Neural cell (in vitro differentiated cells): ENCODE measurements around the gene CNTNAP2. TPM values are rescaled to one million over a fixed set of nuclear protein-coding genes. Genes with fewer than 3 reads are reported as not detected.

Experiments
- H2AFZ ChIP-seq: fragments of 200-600, 300-800 bp; sonication (generic), shearing (Covaris generic); 2 replicates; pipeline ENCODE4 v1.6.0; 2014; ENCODE audit warnings: low read depth, mild to moderate bottlenecking, antibody characterized with exemption, low read length, moderate library complexity
- H3F3A ChIP-seq: fragments of 200-600 bp; shearing (Covaris generic); 2 replicates; pipeline ENCODE4 v1.6.1; 2016; ENCODE audit warnings: mild to moderate bottlenecking, moderate library complexity, mixed read lengths, antibody characterized with exemption, low read length; ENCODE audit not compliant: insufficient read depth, poor library complexity, severe bottlenecking
- H3K27ac ChIP-seq: fragments of 200-600, 300-800 bp; sonication (generic), shearing (Covaris generic); 2 replicates; pipeline ENCODE4 v1.5.1; 2014; ENCODE audit warnings: mild to moderate bottlenecking, low read length, moderate library complexity
- H3K27me3 ChIP-seq: fragments of 300-800, 200-600 bp; sonication (generic), shearing (Covaris generic); 2 replicates; pipeline ENCODE4 v1.6.0; 2014; ENCODE audit warnings: mild to moderate bottlenecking, low read depth, low read length, moderate library complexity; ENCODE audit not compliant: insufficient read depth
- H3K36me3 ChIP-seq: fragments of 300-800, 200-600 bp; sonication (generic), shearing (Covaris generic); 2 replicates; pipeline ENCODE4 v1.5.1; 2014; ENCODE audit warnings: mild to moderate bottlenecking, antibody characterized with exemption, low read length, moderate library complexity; ENCODE audit not compliant: insufficient read depth
- H3K4me2 ChIP-seq: fragments of 300-800, 200-600 bp; sonication (generic), shearing (Covaris generic); 2 replicates; pipeline ENCODE4 v1.6.0; 2014; ENCODE audit warnings: mild to moderate bottlenecking, low read length
- H3K4me3 ChIP-seq: fragments of 300-800, 200-600 bp; sonication (generic), shearing (Covaris generic); 2 replicates; pipeline ENCODE4 v1.5.1; 2014; ENCODE audit warnings: mild to moderate bottlenecking, low read length, moderate library complexity
- H3K79me2 ChIP-seq: fragments of 200-600 bp; shearing (Covaris generic); replicated peaks from 2 replicates; pipeline ENCODE4 v1.6.0; 2014; ENCODE audit warnings: mild to moderate bottlenecking, low read length, moderate library complexity; ENCODE audit not compliant: insufficient read depth
- H3K9ac ChIP-seq: fragments of 300-800, 200-600 bp; sonication (generic), shearing (Covaris generic); 2 replicates; pipeline ENCODE4 v1.6.1; 2016; ENCODE audit warnings: mild to moderate bottlenecking, low read length, mixed read lengths
- H3K9me2 ChIP-seq: fragments of 200-600 bp; shearing (Covaris generic); 2 replicates; pipeline ENCODE4 v1.6.1; 2016; ENCODE audit warnings: mild to moderate bottlenecking, low read length, mixed read lengths; ENCODE audit not compliant: insufficient read depth
- H3K9me3 ChIP-seq: fragments of 200-600, 300-800 bp; sonication (generic), shearing (Covaris generic); 2 replicates; pipeline ENCODE4 v1.6.1; 2016; ENCODE audit warnings: mild to moderate bottlenecking, mixed run types, low read length, moderate library complexity, mixed read lengths
- H4K20me1 ChIP-seq: fragments of 200-600 bp; shearing (Covaris generic); 2 replicates; pipeline ENCODE4 v1.6.1; 2016; ENCODE audit warnings: mild to moderate bottlenecking, mixed run types; ENCODE audit not compliant: insufficient read depth
- EP300 ChIP-seq: fragments of 450-650 bp; conservative IDR thresholded peaks from 2 replicates; pipeline ENCODE4 v1.6.1; 2014; ENCODE audit warnings: antibody characterized with exemption, mild to moderate bottlenecking, moderate library complexity; ENCODE audit not compliant: poor library complexity, severe bottlenecking
- EZH2 ChIP-seq: fragments of 200-600, 300-800 bp; shearing (Covaris generic), sonication (generic); IDR thresholded peaks from 2 replicates; pipeline ENCODE4 v1.6.1; 2014; ENCODE audit warnings: antibody characterized with exemption, low read length, borderline replicate concordance, mild to moderate bottlenecking; ENCODE audit not compliant: insufficient read depth, poor library complexity, severe bottlenecking
- MXI1 ChIP-seq: fragments of 450-650 bp; conservative IDR thresholded peaks from 2 replicates; pipeline ENCODE4 v1.6.1; 2014; ENCODE audit warnings: antibody characterized with exemption, mild to moderate bottlenecking; ENCODE audit not compliant: poor library complexity, severe bottlenecking
- POLR2AphosphoS5 ChIP-seq: IDR thresholded peaks from 2 replicates; pipeline ENCODE4 v1.6.1; 2012
- RAD21 ChIP-seq: fragments of 450-650 bp; conservative IDR thresholded peaks from 2 replicates; pipeline ENCODE4 v1.6.1; 2014; ENCODE audit warnings: antibody characterized with exemption, mild to moderate bottlenecking, moderate library complexity
- REST ChIP-seq: IDR thresholded peaks from 2 replicates; pipeline ENCODE4 v1.6.1; 2012; ENCODE audit warnings: borderline replicate concordance
- SMC3 ChIP-seq: fragments of 450-650 bp; conservative IDR thresholded peaks from 2 replicates; pipeline ENCODE4 v1.6.1; 2014; ENCODE audit warnings: antibody characterized with exemption, mild to moderate bottlenecking, moderate library complexity; ENCODE audit not compliant: poor library complexity
- TAF1 ChIP-seq: IDR thresholded peaks from 2 replicates; pipeline ENCODE4 v1.6.1; 2012; ENCODE audit warnings: low read depth
- polyA plus RNA-seq: library from polyadenylated mRNA; depleted of rRNA; stranded (reverse); fragments of >200 nt; gene quantifications from 2 replicates; pipeline ENCODE4 v1.2.3, GENCODE V29; 2014
- TF ChIP-seq, protein P1 (sequence below): fragments of 450-650 bp; IDR thresholded peaks from 2 replicates; pipeline ENCODE4 v1.5.1; 2014; ENCODE audit warnings: antibody characterized with exemption, mild to moderate bottlenecking, moderate library complexity; ENCODE audit not compliant: poor library complexity, severe bottlenecking

The CNTNAP2 gene
- polyA plus RNA-seq, 1 donor from 2014 or later = 276 TPM

DNA sequence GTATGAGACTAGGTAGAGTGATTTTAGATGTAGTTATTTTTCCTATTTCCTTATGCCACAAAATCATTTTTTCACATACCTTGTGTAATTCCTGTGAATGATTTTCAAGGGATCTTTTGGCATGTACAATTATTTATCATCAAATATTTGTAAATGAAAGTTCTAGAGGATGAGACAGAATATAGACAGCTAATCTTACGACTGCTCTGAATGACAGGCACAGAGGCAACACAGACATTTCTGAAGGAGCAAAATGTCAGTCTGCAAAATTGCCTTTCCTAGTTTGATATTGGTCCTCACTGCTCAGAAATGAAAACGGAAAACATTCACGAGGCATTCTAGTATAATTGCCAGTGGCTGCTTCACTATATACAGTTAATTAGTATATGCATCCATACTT lies 1663.3 kb downstream of the CNTNAP2 start:
- Histone ChIP-seq H3F3A (no peaks in the 10 kb centered on the region), H3K9me3 (peaks cover 5% of the 10 kb centered on the region), H3K4me3 (no peak overlapping the region), H3K27ac (no peak overlapping the region), H3K36me3 (no peaks in the 10 kb centered on the region), H3K9ac (no peak overlapping the region), H3K9me2 (no peaks in the 10 kb centered on the region), H3K79me2 (no peaks in the 10 kb centered on the region), H3K27me3 (no peaks in the 10 kb centered on the region), H4K20me1 (no peaks in the 10 kb centered on the region), H2AFZ (no peak overlapping the region), H3K4me2 (no peak overlapping the region)
- TF ChIP-seq POLR2AphosphoS5 (peak; percentile 88), EP300 (peak; percentile 93), TAF1 (no peak)
- TF ChIP-seq, protein P1, sequence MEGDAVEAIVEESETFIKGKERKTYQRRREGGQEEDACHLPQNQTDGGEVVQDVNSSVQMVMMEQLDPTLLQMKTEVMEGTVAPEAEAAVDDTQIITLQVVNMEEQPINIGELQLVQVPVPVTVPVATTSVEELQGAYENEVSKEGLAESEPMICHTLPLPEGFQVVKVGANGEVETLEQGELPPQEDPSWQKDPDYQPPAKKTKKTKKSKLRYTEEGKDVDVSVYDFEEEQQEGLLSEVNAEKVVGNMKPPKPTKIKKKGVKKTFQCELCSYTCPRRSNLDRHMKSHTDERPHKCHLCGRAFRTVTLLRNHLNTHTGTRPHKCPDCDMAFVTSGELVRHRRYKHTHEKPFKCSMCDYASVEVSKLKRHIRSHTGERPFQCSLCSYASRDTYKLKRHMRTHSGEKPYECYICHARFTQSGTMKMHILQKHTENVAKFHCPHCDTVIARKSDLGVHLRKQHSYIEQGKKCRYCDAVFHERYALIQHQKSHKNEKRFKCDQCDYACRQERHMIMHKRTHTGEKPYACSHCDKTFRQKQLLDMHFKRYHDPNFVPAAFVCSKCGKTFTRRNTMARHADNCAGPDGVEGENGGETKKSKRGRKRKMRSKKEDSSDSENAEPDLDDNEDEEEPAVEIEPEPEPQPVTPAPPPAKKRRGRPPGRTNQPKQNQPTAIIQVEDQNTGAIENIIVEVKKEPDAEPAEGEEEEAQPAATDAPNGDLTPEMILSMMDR = no peak

- no peaks in the 10 kb centered on the region for H3K79me2 ChIP-seq
- no peak for TF ChIP-seq REST
- TF ChIP-seq SMC3 = no peak
- no peak for TF ChIP-seq EZH2
- TF ChIP-seq POLR2AphosphoS5 = no peak
- TF ChIP-seq, protein P1 = no peak
- TF ChIP-seq MXI1 = no peak
- no peak for TF ChIP-seq EP300
- TF ChIP-seq RAD21 = no peak
- TF ChIP-seq TAF1 = no peak
- no peaks in the 10 kb centered on the region for H3K9me2 ChIP-seq
- H3K9me3 ChIP-seq = no peaks in the 10 kb centered on the region
- H4K20me1 ChIP-seq = no peaks in the 10 kb centered on the region
- no peaks in the 10 kb centered on the region for H3F3A ChIP-seq
- H3K27me3 ChIP-seq = no peaks in the 10 kb centered on the region
- H3K4me2 ChIP-seq = no peak overlapping the region
- no peaks in the 10 kb centered on the region for H3K36me3 ChIP-seq
- no peak overlapping the region for H3K27ac ChIP-seq
- no peak overlapping the region for H2AFZ ChIP-seq
- no peak overlapping the region for H3K9ac ChIP-seq
- no peak overlapping the region for H3K4me3 ChIP-seq
These were observed 1680.0 kb downstream of the CNTNAP2 start for GRCh38 chr7:147796581-147796980.
